Measurements from ENCODE around the gene PTPRT. TPM values are rescaled to one million over a fixed set of nuclear protein-coding genes. Genes with fewer than 3 reads are reported as not detected.

PTPRT gene
- total and polyA plus RNA-seq, 4 donors: 0.14 to 2.8 (median 0.40) TPM

DNA sequence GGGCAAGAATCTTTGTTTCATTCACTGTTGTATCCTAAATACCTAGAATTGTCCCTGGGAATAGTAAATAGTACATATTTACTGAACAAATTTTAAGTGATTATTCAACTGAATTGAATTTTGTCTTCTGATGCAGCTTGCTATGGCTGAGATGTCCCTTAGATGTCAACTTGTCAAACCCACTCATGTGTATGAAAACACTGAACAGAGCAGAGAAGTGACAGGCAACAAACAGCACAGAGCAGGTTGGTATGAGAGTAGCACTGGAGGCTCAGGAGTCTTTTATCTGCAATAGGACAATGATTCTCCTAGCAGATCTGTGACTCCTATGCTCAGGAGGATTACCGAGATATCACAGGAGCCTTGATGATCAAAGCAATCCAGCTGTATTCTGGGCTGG is 1031.4 kb downstream of the PTPRT start:
- Histone ChIP-seq H3K27ac (ENCODE audit: low read depth in 1 of 2, low read length in 2 of 2) (no peak overlapping the region), H3K9ac (ENCODE audit: low read depth in 1 of 2, low read length in 2 of 2) (no peak overlapping the region), H3K9me3 (ENCODE audit: control insufficient read depth in 4 of 4, low read length in 3 of 4) (no peaks in the 10 kb centered on the region), H3K27me3 (ENCODE audit: control insufficient read depth in 4 of 4, insufficient read depth in 4 of 4, low read length in 3 of 4) (no peaks in the 10 kb centered on the region), H3K4me1 (ENCODE audit: control insufficient read depth in 4 of 4, insufficient read depth in 4 of 4, low read length in 3 of 4) (no peaks in the 10 kb centered on the region), H3K36me3 (ENCODE audit: control insufficient read depth in 4 of 4, insufficient read depth in 3 of 4, low read depth in 1 of 4, low read length in 3 of 4) (no peaks in the 10 kb centered on the region), H3K4me3 (ENCODE audit: low read depth in 1 of 3, low read length in 3 of 3) (no peak overlapping the region)
- no peak for DNase-seq (ENCODE audit: low spot score)
- WGBS: 74% methylated on average over 1 of the region's 1 CpG
- TF ChIP-seq, protein P1, sequence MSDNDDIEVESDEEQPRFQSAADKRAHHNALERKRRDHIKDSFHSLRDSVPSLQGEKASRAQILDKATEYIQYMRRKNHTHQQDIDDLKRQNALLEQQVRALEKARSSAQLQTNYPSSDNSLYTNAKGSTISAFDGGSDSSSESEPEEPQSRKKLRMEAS (IDR thresholded peaks at IDR 0.05): no peak
- TF ChIP-seq JUND (IDR thresholded peaks at IDR 0.05) (no peak), SP1 (IDR thresholded peaks at IDR 0.05) (no peak), HNF4A (conservative IDR thresholded peaks at IDR 0.05) (no peak)
- TF ChIP-seq, protein P2, sequence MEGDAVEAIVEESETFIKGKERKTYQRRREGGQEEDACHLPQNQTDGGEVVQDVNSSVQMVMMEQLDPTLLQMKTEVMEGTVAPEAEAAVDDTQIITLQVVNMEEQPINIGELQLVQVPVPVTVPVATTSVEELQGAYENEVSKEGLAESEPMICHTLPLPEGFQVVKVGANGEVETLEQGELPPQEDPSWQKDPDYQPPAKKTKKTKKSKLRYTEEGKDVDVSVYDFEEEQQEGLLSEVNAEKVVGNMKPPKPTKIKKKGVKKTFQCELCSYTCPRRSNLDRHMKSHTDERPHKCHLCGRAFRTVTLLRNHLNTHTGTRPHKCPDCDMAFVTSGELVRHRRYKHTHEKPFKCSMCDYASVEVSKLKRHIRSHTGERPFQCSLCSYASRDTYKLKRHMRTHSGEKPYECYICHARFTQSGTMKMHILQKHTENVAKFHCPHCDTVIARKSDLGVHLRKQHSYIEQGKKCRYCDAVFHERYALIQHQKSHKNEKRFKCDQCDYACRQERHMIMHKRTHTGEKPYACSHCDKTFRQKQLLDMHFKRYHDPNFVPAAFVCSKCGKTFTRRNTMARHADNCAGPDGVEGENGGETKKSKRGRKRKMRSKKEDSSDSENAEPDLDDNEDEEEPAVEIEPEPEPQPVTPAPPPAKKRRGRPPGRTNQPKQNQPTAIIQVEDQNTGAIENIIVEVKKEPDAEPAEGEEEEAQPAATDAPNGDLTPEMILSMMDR (IDR thresholded peaks at IDR 0.05; ENCODE audit: low read depth, low read length, missing input control): no peak

DNA sequence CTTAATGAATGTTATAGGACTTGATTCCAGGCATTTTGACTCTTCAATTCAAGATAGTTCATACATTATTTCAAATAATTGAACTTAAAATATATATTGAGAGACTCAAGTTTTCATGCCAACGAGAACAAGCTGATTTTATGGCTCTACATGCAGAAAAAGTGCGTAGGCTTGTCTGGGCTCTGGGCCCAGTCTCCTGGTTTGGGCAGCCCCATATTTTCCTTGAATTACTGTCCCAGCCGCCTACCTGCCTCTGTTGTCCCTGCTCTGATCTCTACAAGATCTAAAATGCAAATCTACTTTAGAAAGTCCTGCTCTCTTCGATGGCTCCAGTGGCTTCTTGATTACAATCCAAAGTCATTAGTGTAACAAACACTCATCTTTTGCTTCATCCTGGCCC is 1034.1 kb downstream of the PTPRT start:
- TF ChIP-seq FOXA1 (IDR thresholded peaks at IDR 0.05) (no peak), TAF1 (conservative IDR thresholded peaks at IDR 0.05) (no peak), RXRA (IDR thresholded peaks at IDR 0.05) (no peak), RAD21 (IDR thresholded peaks at IDR 0.05) (no peak), NR2F2 (IDR thresholded peaks at IDR 0.05) (no peak), SP1 (IDR thresholded peaks at IDR 0.05) (no peak), FOXA2 (IDR thresholded peaks at IDR 0.05) (no peak), HNF4G (IDR thresholded peaks at IDR 0.05) (no peak), YY1 (IDR thresholded peaks at IDR 0.05) (no peak), JUND (IDR thresholded peaks at IDR 0.05) (no peak), HNF4A (conservative IDR thresholded peaks at IDR 0.05) (no peak), GABPA (IDR thresholded peaks at IDR 0.05 in 1 of 2, conservative IDR thresholded peaks at IDR 0.05 in 1 of 2) (no peak), EGR1 (IDR thresholded peaks at IDR 0.05; ENCODE audit: low read depth in 2 of 2) (no peak)
- TF ChIP-seq, protein P3, sequence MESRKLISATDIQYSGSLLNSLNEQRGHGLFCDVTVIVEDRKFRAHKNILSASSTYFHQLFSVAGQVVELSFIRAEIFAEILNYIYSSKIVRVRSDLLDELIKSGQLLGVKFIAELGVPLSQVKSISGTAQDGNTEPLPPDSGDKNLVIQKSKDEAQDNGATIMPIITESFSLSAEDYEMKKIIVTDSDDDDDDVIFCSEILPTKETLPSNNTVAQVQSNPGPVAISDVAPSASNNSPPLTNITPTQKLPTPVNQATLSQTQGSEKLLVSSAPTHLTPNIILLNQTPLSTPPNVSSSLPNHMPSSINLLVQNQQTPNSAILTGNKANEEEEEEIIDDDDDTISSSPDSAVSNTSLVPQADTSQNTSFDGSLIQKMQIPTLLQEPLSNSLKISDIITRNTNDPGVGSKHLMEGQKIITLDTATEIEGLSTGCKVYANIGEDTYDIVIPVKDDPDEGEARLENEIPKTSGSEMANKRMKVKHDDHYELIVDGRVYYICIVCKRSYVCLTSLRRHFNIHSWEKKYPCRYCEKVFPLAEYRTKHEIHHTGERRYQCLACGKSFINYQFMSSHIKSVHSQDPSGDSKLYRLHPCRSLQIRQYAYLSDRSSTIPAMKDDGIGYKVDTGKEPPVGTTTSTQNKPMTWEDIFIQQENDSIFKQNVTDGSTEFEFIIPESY (IDR thresholded peaks at IDR 0.05): no peak
- TF ChIP-seq, protein P1 (IDR thresholded peaks at IDR 0.05): no peak
- TF ChIP-seq, protein P4, sequence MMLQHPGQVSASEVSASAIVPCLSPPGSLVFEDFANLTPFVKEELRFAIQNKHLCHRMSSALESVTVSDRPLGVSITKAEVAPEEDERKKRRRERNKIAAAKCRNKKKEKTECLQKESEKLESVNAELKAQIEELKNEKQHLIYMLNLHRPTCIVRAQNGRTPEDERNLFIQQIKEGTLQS (IDR thresholded peaks at IDR 0.05): no peak
- TF ChIP-seq, protein P2 (IDR thresholded peaks at IDR 0.05; ENCODE audit: low read depth, low read length, missing input control): no peak
- TF ChIP-seq, protein P5, sequence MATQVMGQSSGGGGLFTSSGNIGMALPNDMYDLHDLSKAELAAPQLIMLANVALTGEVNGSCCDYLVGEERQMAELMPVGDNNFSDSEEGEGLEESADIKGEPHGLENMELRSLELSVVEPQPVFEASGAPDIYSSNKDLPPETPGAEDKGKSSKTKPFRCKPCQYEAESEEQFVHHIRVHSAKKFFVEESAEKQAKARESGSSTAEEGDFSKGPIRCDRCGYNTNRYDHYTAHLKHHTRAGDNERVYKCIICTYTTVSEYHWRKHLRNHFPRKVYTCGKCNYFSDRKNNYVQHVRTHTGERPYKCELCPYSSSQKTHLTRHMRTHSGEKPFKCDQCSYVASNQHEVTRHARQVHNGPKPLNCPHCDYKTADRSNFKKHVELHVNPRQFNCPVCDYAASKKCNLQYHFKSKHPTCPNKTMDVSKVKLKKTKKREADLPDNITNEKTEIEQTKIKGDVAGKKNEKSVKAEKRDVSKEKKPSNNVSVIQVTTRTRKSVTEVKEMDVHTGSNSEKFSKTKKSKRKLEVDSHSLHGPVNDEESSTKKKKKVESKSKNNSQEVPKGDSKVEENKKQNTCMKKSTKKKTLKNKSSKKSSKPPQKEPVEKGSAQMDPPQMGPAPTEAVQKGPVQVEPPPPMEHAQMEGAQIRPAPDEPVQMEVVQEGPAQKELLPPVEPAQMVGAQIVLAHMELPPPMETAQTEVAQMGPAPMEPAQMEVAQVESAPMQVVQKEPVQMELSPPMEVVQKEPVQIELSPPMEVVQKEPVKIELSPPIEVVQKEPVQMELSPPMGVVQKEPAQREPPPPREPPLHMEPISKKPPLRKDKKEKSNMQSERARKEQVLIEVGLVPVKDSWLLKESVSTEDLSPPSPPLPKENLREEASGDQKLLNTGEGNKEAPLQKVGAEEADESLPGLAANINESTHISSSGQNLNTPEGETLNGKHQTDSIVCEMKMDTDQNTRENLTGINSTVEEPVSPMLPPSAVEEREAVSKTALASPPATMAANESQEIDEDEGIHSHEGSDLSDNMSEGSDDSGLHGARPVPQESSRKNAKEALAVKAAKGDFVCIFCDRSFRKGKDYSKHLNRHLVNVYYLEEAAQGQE (IDR thresholded peaks at IDR 0.05): no peak

More for the DNA sequence above, 1034.1 kb downstream of the PTPRT start:
- no peaks in the 10 kb centered on the region for H3K9me3 ChIP-seq (ENCODE audit: control insufficient read depth in 4 of 4, low read length in 3 of 4)
- H3K4me1 ChIP-seq (ENCODE audit: control insufficient read depth in 4 of 4, insufficient read depth in 4 of 4, low read length in 3 of 4): no peaks in the 10 kb centered on the region
- H3K36me3 ChIP-seq (ENCODE audit: control insufficient read depth in 4 of 4, insufficient read depth in 3 of 4, low read depth in 1 of 4, low read length in 3 of 4): no peaks in the 10 kb centered on the region
- 86% methylated on average over 4 of the region's 4 CpGs for WGBS
- H3K9ac ChIP-seq (ENCODE audit: low read depth in 1 of 2, low read length in 2 of 2): no peak overlapping the region
- H3K27me3 ChIP-seq (ENCODE audit: control insufficient read depth in 4 of 4, insufficient read depth in 4 of 4, low read length in 3 of 4): no peaks in the 10 kb centered on the region
- no peak overlapping the region for H3K4me3 ChIP-seq (ENCODE audit: low read depth in 1 of 3, low read length in 3 of 3)
- no peak for DNase-seq (ENCODE audit: low spot score)
- H3K27ac ChIP-seq (ENCODE audit: low read depth in 1 of 2, low read length in 2 of 2): no peak overlapping the region

All from liver (tissue), 9 donors.